ENCODE results near the gene BMAL2. TPM values are rescaled to one million over a fixed set of nuclear protein-coding genes. Genes with fewer than 3 reads are reported as not detected.

Gene BMAL2
- total and polyA plus RNA-seq, 2 of the 13 experiments (the other 11 are each of a cell fraction or from before 2014, with no cell fraction given): 4.8 to 27.4 TPM

- no peak for ATAC-seq
- no peak overlapping the region for H3K27ac ChIP-seq (ENCODE audit: extremely low read length, insufficient read depth, low read length)
- no peak for FAIRE-seq
These were observed 49.6 kb downstream of the BMAL2 start for GRCh38 chr12:27382171-27382795.

More at GRCh38 chr12:27382171-27382795, 49.6 kb downstream of the BMAL2 start:
- CTCF ChIA-PET (ENCODE audit: low intra/inter-chr PET ratio, low total read pairs): no interaction called here
- POLR2A ChIA-PET: no interaction called here
- no peaks in the 10 kb centered on the region for H3K9me3 ChIP-seq (ENCODE audit: low read length)
- H2AFZ ChIP-seq (ENCODE audit: low read length): no peak overlapping the region
- H4K20me1 ChIP-seq (ENCODE audit: insufficient read depth, low read length): no peaks in the 10 kb centered on the region
- peaks cover 0 to 7% of the 10 kb centered on the region in 2 experiments; a peak in 3 of 5 replicates for H3K36me3 ChIP-seq (replicated peaks in 1 of 2; ENCODE audit: control insufficient read depth in 1 of 2, insufficient read depth in 2 of 2, low read length in 2 of 2)
- BruUV-seq (replicated peaks): no TSS peak
- no peaks in the 10 kb centered on the region for H3K79me2 ChIP-seq (ENCODE audit: insufficient read depth, low read length)
- H3K9ac ChIP-seq (ENCODE audit: insufficient read depth, low read depth, low read length): no peak overlapping the region
- no peaks in the 10 kb centered on the region for H3K4me1 ChIP-seq (ENCODE audit: insufficient read depth, low read length)
- in situ Hi-C loops (cut with HindIII; ENCODE audit: extremely low pct_ligation_motif_present, low pct_unique_long_range_greater_than_20kb) (no loop called here), intact Hi-C loops (cut with micrococcal nuclease; ENCODE audit: unreplicated experiment) (no loop called here)
- H3K4me2 ChIP-seq (ENCODE audit: low read depth, low read length): no peak overlapping the region
- no peak overlapping the region for H3K4me3 ChIP-seq (replicated peaks in 1 of 3; ENCODE audit: insufficient read depth in 1 of 3, low read depth in 2 of 3, low read length in 3 of 3)
- WGBS (ENCODE audit: low lambda C conversion rate): 94% methylated on average over 7 of the region's 9 CpGs
- H3K27me3 ChIP-seq (ENCODE audit: control insufficient read depth in 1 of 2, insufficient read depth in 2 of 2, low read length in 2 of 2): no peaks in the 10 kb centered on the region
- TF ChIP-seq ZFP62 (CRISPR knock-in tag; IDR thresholded peaks at IDR 0.05) (no peak), ZNF883 (CRISPR knock-in tag; IDR thresholded peaks at IDR 0.05; ENCODE audit: not compliant biosample characterization) (no peak), ELF1 (CRISPR knock-in tag; IDR thresholded peaks at IDR 0.05) (no peak), RBAK (CRISPR knock-in tag; IDR thresholded peaks at IDR 0.05) (no peak), EP300 (IDR thresholded peaks at IDR 0.05; ENCODE audit: low read depth in 2 of 2, low read length in 2 of 2) (no peak), EP300 (CRISPR knock-in tag; IDR thresholded peaks at IDR 0.05; ENCODE audit: borderline replicate concordance) (no peak), ZNF564 (CRISPR knock-in tag; IDR thresholded peaks at IDR 0.05) (no peak), LRRFIP1 (CRISPR knock-in tag; conservative IDR thresholded peaks at IDR 0.05) (no peak), ZSCAN29 (CRISPR knock-in tag; conservative IDR thresholded peaks at IDR 0.05) (no peak), ZNF761 (CRISPR knock-in tag; conservative IDR thresholded peaks at IDR 0.05) (no peak), SMC3 (IDR thresholded peaks at IDR 0.05; ENCODE audit: low read length) (no peak), ZFP82 (CRISPR knock-in tag; IDR thresholded peaks at IDR 0.05; ENCODE audit: borderline replicate concordance) (no peak), GLMP (CRISPR knock-in tag; IDR thresholded peaks at IDR 0.05; ENCODE audit: borderline replicate concordance) (no peak), ZFP37 (CRISPR knock-in tag; IDR thresholded peaks at IDR 0.05; ENCODE audit: borderline replicate concordance) (no peak), TFAP4 (IDR thresholded peaks at IDR 0.05; ENCODE audit: borderline replicate concordance, low read depth) (no peak), PAX8 (CRISPR knock-in tag; IDR thresholded peaks at IDR 0.05; ENCODE audit: borderline replicate concordance) (no peak), ZNF597 (CRISPR knock-in tag; IDR thresholded peaks at IDR 0.05) (no peak)
- DNase-seq (ENCODE audit: low spot score): no peak
